Endothelial cell of umbilical vein (primary cell): ENCODE data around the gene LAMA4. TPM values are rescaled to one million over a fixed set of nuclear protein-coding genes. Genes with fewer than 3 reads are reported as not detected.

Experiments used
- BruUV-seq: library from RNA; stranded (reverse); fragments of 400-500 nt; replicated peaks from 2 replicates; lab custom pipeline; 2021; lab: Mats Ljungman, UMichigan
- CTCF ChIA-PET: fragments of 300-600, 350-600 bp; sonication (Branson Sonifier 250); formaldehyde crosslinking; loops from one replicate; lab custom pipeline; 2021; ENCODE audit warnings: antibody characterized with exemption, inconsistent platforms; lab: Charles Lee
- POLR2A ChIA-PET: fragments of 300-600, 350-600 bp; sonication (Branson Sonifier 250); formaldehyde crosslinking; loops from one replicate; lab custom pipeline; 2021; ENCODE audit warnings: antibody characterized with exemption, inconsistent platforms; lab: Charles Lee
- DNase-seq: peaks from one replicate; pipeline ENCODE4 v3.0.0-alpha.2; 2011; ENCODE audit warnings: low read depth, low spot score
- FAIRE-seq: peaks from 2 replicates; lab custom pipeline; 2011; peaks lifted over from hg19 to GRCh38; lab: Jason Lieb, UNC
- H2AFZ ChIP-seq: 2 replicates; pipeline ENCODE4 v1.6.0; 2012; ENCODE audit warnings: low read depth, low read length, control low read depth, inconsistent platforms
- H3K27ac ChIP-seq: 2 replicates; pipeline ENCODE4 v1.5.1; 2011; ENCODE audit warnings: low read depth, mild to moderate bottlenecking, control low read depth, low read length, moderate library complexity; ENCODE audit not compliant: insufficient read depth
- H3K27me3 ChIP-seq, 2 experiments: 2 replicates each; pipeline versions ENCODE4 v1.6.0 to v1.6.1; 2011; ENCODE audit warnings: low read length in 2 of 2, mixed read lengths in 1 of 2; ENCODE audit not compliant: control insufficient read depth in 2 of 2, insufficient read depth in 2 of 2
- H3K36me3 ChIP-seq, 2 experiments: 2 replicates in 1 of 2; 3 replicates in 1 of 2; pipeline ENCODE4 v1.5.1; 2011; ENCODE audit warnings: low read length in 2 of 2, mild to moderate bottlenecking in 1 of 2, moderate library complexity in 1 of 2; ENCODE audit not compliant: control insufficient read depth in 2 of 2, insufficient read depth in 2 of 2; ENCODE audit errors: extremely low read depth in 1 of 2
- H3K4me1 ChIP-seq: 3 replicates; pipeline ENCODE4 v1.5.1; 2011; ENCODE audit warnings: mild to moderate bottlenecking, low read length; ENCODE audit not compliant: control insufficient read depth, insufficient read depth; ENCODE audit errors: extremely low read depth
- H3K4me2 ChIP-seq: 2 replicates; pipeline ENCODE4 v1.6.1; 2011; ENCODE audit warnings: low read length, control low read depth, mixed read lengths; ENCODE audit not compliant: insufficient read depth
- H3K4me3 ChIP-seq, 3 experiments: fragments of 200-600 bp in 1 of 3; sonication (generic), shearing (Covaris generic) in 1 of 3; replicated peaks in 1 of 3; 2 replicates each; pipeline ENCODE4 v1.5.1; 2011 to 2016; ENCODE audit warnings: control low read depth in 3 of 3, low read length in 3 of 3, mild to moderate bottlenecking in 2 of 3, inconsistent platforms in 1 of 3, low read depth in 1 of 3, moderate library complexity in 1 of 3; ENCODE audit not compliant: insufficient read depth in 1 of 3
- H3K79me2 ChIP-seq: 2 replicates; pipeline ENCODE4 v1.6.0; 2012; ENCODE audit warnings: low read length, inconsistent platforms; ENCODE audit not compliant: control insufficient read depth, insufficient read depth
- H3K9ac ChIP-seq: replicated peaks from 2 replicates; pipeline ENCODE3; 2011; ENCODE audit warnings: low read length, control low read depth; ENCODE audit not compliant: insufficient read depth; ENCODE audit errors: extremely low read depth
- H3K9me1 ChIP-seq: replicated peaks from 3 replicates; pipeline ENCODE4 v1.6.0; 2011; ENCODE audit warnings: mild to moderate bottlenecking, low read length; ENCODE audit not compliant: control insufficient read depth, insufficient read depth; ENCODE audit errors: extremely low read depth
- H3K9me3 ChIP-seq: replicated peaks from 2 replicates; pipeline ENCODE4 v1.5.1; 2012; ENCODE audit warnings: low read length, inconsistent platforms; ENCODE audit not compliant: control insufficient read depth, insufficient read depth
- H4K20me1 ChIP-seq: replicated peaks from 2 replicates; pipeline ENCODE3; 2011; ENCODE audit warnings: mild to moderate bottlenecking, low read length; ENCODE audit not compliant: control insufficient read depth, insufficient read depth; ENCODE audit errors: extremely low read depth
- EZH2 ChIP-seq: IDR thresholded peaks from 2 replicates; pipeline ENCODE4 v1.6.1; 2012; ENCODE audit warnings: borderline replicate concordance, low read depth, mild to moderate bottlenecking, moderate library complexity, low read length, inconsistent platforms; ENCODE audit not compliant: severe bottlenecking
- FOS ChIP-seq: IDR thresholded peaks from 2 replicates; pipeline ENCODE4 v1.6.1; 2011; ENCODE audit warnings: mild to moderate bottlenecking, low read length, moderate library complexity, borderline replicate concordance; ENCODE audit not compliant: insufficient read depth
- GATA2 ChIP-seq: IDR thresholded peaks from 2 replicates; pipeline ENCODE4 v1.7.0; 2011; ENCODE audit warnings: low read depth, mild to moderate bottlenecking, moderate library complexity, mixed read lengths, low read length; ENCODE audit not compliant: insufficient read length, insufficient read depth
- JUN ChIP-seq: IDR thresholded peaks from 2 replicates; pipeline ENCODE4 v1.6.1; 2011; ENCODE audit warnings: borderline replicate concordance, low read depth; ENCODE audit not compliant: insufficient read length, insufficient read depth
- MYC ChIP-seq: IDR thresholded peaks from one replicate; pipeline ENCODE4 v1.6.1; 2011; ENCODE audit warnings: mild to moderate bottlenecking, low read depth, low read length
- POLR2A ChIP-seq: IDR thresholded peaks from 2 replicates; pipeline ENCODE4 v1.6.1; 2012; ENCODE audit warnings: low read depth, mild to moderate bottlenecking, control low read depth, low read length
- POLR2AphosphoS5 ChIP-seq: IDR thresholded peaks from 2 replicates; pipeline ENCODE4 v1.6.1; 2012; ENCODE audit warnings: low read depth, mild to moderate bottlenecking, control low read depth, low read length, moderate library complexity; ENCODE audit not compliant: insufficient read depth
- dilution Hi-C: fragments of 300-500 bp; cut with MboI; formaldehyde crosslinking; loops from one replicate; pipeline ENCODE4 v1.15.0; 2019; ENCODE audit warnings: low sequenced_read_pairs; ENCODE audit not compliant: extremely low pct_ligation_motif_present
- intact Hi-C: fragments of 100-400 bp; cut with micrococcal nuclease; formaldehyde crosslinking; loops from one replicate; pipeline ENCODE4 v1.10.0; 2022
- polyA plus RNA-seq, 4 experiments: library from polyadenylated mRNA; depleted of rRNA in 3 of 4; stranded (reverse) in 3 of 4; unstranded in 1 of 4; fragments of >200 nt; gene quantifications; 2 replicates each; pipeline versions ENCODE4 v1.2.1 to v1.2.3, GENCODE V29; 2011 to 2012; ENCODE audit warnings: missing spikeins in 1 of 4
- total RNA-seq: library from RNA; stranded (reverse); gene quantifications from 2 replicates; pipeline ENCODE4 v1.2.3, GENCODE V29; 2021
- TF ChIP-seq, protein P1 (sequence below), 2 donors: IDR thresholded peaks; 1 replicate in 1 of 2; 2 replicates in 1 of 2; pipeline ENCODE4 v1.5.1; 2011; ENCODE audit warnings: low read length in 2 of 2, mild to moderate bottlenecking in 2 of 2, moderate library complexity in 2 of 2, control low read depth in 1 of 2, inconsistent platforms in 1 of 2, low read depth in 1 of 2; ENCODE audit not compliant: insufficient read depth in 1 of 2; ENCODE audit errors: extremely low read depth in 1 of 2
- TF ChIP-seq, protein P2 (sequence below): IDR thresholded peaks from 2 replicates; pipeline ENCODE4 v1.6.1; 2011; ENCODE audit not compliant: insufficient read depth, insufficient read length

The LAMA4 gene
- total and polyA plus RNA-seq, 2 donors (not counting 3 experiments of a cell fraction or from before 2014, with no cell fraction given) = 384 to 629 TPM

DNA sequence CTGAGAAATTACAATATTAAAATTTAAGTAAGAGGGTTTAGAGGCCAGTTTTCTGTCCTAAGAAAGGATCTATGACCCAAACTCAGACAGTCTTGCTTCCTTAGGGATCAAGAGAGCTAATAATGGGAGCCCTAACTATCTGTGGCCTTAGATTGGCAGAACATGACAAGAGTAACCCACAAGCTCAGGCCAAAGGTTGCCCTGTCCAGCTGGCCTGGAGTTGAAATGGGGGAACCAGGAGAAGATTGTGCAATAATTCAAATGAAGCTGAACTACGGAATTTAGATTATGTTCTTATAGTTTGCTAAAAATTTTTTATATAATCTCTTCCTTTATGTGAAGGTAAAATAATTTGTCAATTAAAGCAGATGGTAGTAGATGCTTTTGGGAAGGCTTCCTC is 26.4 kb downstream of the LAMA4 start:
- Histone ChIP-seq H3K27me3 (no peaks in the 10 kb centered on the region), H2AFZ (no peak overlapping the region), H3K9me1 (no peaks in the 10 kb centered on the region), H3K4me2 (peak overlapping the region; percentile 52), H4K20me1 (no peaks in the 10 kb centered on the region), H3K27ac (peak overlapping the region; percentile 100), H3K9ac (peak overlapping the region; percentile 96), H3K4me1 (peaks cover 91% of the 10 kb centered on the region), H3K36me3 (peaks cover 5 to 12% of the 10 kb centered on the region in 2 experiments), H3K9me3 (no peaks in the 10 kb centered on the region), H3K79me2 (peaks cover 76% of the 10 kb centered on the region), H3K4me3 (no peak overlapping the region)
- DNase-seq = no peak
- CTCF ChIA-PET = interaction anchor here (1.0 to 1.9 kb wide), 5 partner anchors 10 to 83 kb away, joined by 4 to 9 read pairs (median 5); no protein-coding TSS in a partner anchor
- intact Hi-C loops = loop anchor here (1.0 kb wide), 1 partner anchor 11 kb away; no protein-coding TSS in a partner anchor
- TF ChIP-seq MYC (no peak), EZH2 (no peak)
- dilution Hi-C loops = no loop called here
- FAIRE-seq = no peak
- BruUV-seq = TSS peak; percentile 58
- POLR2A ChIA-PET = interaction anchor here (1.0 to 1.4 kb wide), 3 partner anchors 8 to 11 kb away, joined by 3 to 6 read pairs (median 3); no protein-coding TSS in a partner anchor

DNA sequence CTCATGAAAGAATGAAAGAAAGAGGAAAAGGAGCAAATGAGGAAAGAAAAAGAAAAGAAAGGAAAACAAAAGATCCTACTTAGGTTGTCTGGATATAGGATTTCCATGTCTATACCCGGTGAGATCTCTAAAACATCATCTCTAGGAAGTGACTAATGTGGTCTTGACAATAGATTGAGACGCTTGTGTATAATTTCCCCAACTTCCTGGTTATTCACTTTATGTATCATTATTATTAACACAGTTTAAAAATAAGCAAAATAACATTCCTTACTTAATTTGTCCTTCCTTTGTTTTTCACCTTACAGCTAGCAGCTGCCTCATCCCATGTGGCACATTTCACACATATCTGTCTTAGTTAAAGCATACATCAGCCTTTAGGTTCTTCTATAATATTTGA is 27.0 kb downstream of the LAMA4 start:
- peak; percentile 91 for DNase-seq
- no peaks in the 10 kb centered on the region for H3K9me1 ChIP-seq
- peak; percentile 85 for FAIRE-seq
- H3K79me2 ChIP-seq = peaks cover 77% of the 10 kb centered on the region
- TF ChIP-seq, protein P1, sequence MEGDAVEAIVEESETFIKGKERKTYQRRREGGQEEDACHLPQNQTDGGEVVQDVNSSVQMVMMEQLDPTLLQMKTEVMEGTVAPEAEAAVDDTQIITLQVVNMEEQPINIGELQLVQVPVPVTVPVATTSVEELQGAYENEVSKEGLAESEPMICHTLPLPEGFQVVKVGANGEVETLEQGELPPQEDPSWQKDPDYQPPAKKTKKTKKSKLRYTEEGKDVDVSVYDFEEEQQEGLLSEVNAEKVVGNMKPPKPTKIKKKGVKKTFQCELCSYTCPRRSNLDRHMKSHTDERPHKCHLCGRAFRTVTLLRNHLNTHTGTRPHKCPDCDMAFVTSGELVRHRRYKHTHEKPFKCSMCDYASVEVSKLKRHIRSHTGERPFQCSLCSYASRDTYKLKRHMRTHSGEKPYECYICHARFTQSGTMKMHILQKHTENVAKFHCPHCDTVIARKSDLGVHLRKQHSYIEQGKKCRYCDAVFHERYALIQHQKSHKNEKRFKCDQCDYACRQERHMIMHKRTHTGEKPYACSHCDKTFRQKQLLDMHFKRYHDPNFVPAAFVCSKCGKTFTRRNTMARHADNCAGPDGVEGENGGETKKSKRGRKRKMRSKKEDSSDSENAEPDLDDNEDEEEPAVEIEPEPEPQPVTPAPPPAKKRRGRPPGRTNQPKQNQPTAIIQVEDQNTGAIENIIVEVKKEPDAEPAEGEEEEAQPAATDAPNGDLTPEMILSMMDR (IDR thresholded peaks at IDR 0.05; ENCODE audit: extremely low read depth in 1 of 2, insufficient read depth in 1 of 2, low read depth in 1 of 2, low read length in 2 of 2) = no peak
- TF ChIP-seq MYC (peak; percentile 49), POLR2AphosphoS5 (peak; percentile 46), GATA2 (peak; percentile 50), EZH2 (no peak), FOS (peak; percentile 88), POLR2A (peak; percentile 59), JUN (peak; percentile 97)
- TF ChIP-seq, protein P2, sequence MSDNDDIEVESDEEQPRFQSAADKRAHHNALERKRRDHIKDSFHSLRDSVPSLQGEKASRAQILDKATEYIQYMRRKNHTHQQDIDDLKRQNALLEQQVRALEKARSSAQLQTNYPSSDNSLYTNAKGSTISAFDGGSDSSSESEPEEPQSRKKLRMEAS = no peak
- H3K27ac ChIP-seq = peak overlapping the region; percentile 100
- H3K9ac ChIP-seq = peak overlapping the region; percentile 96
- ChIA-PET POLR2A (interaction anchor here (1.0 to 1.4 kb wide), 3 partner anchors 9 to 10 kb away, joined by 3 to 6 read pairs (median 3); no protein-coding TSS in a partner anchor), CTCF (interaction anchor here (1.0 to 1.9 kb wide), 4 partner anchors 9 to 84 kb away, joined by 4 to 9 read pairs (median 6); no protein-coding TSS in a partner anchor)
- H3K4me3 ChIP-seq = no peak overlapping the region
- H2AFZ ChIP-seq = no peak overlapping the region
- dilution Hi-C loops (no loop called here), intact Hi-C loops (loop anchor here (1.0 kb wide), 1 partner anchor 10 kb away; no protein-coding TSS in a partner anchor)
- H4K20me1 ChIP-seq = no peaks in the 10 kb centered on the region
- H3K4me2 ChIP-seq = peak overlapping the region; percentile 52
- H3K36me3 ChIP-seq = peaks cover 5 to 12% of the 10 kb centered on the region in 2 experiments
- no peaks in the 10 kb centered on the region for H3K27me3 ChIP-seq
- H3K4me1 ChIP-seq = peaks cover 91% of the 10 kb centered on the region
- no TSS peak for BruUV-seq
- H3K9me3 ChIP-seq = no peaks in the 10 kb centered on the region
